Left lung (tissue), 10 donors: ENCODE measurements around the gene PFN4. TPM values are rescaled to one million over a fixed set of nuclear protein-coding genes. Genes with fewer than 3 reads are reported as not detected.
A peak's percentile ranks its signal among the peaks of the same experiment; 100 is the strongest.

Experiments used
- ATAC-seq: fragments of 200-7000 bp; cut with Tn5 transposase; one replicate; pipeline ENCODE4 v1.9.1; 2020; ENCODE audit warnings: moderate library complexity
- DNase-seq, 4 donors: peaks; one replicate each; pipeline ENCODE4 v3.0.0-alpha.2; 2013 to 2020
- H3K27ac ChIP-seq, 2 donors: fragments of 200-600 bp; sonication (generic) in 1 of 2; one replicate each; pipeline versions ENCODE4 v1.5.0 to v1.8.0; 2020 to 2021
- H3K27me3 ChIP-seq, 2 donors: fragments of 200-600 bp; sonication (generic) in 1 of 2; one replicate each; pipeline versions ENCODE4 v1.5.0 to v1.8.0; 2020 to 2021
- H3K36me3 ChIP-seq, 2 donors: fragments of 200-600 bp; sonication (generic) in 1 of 2; one replicate each; pipeline versions ENCODE4 v1.5.0 to v1.8.0; 2020 to 2021
- H3K4me1 ChIP-seq, 2 donors: fragments of 200-600 bp; one replicate each; pipeline ENCODE4 v1.8.0; 2021
- H3K4me3 ChIP-seq, 2 donors: fragments of 200-600 bp; sonication (generic) in 1 of 2; one replicate each; pipeline versions ENCODE4 v1.5.0 to v1.8.0; 2020 to 2021; ENCODE audit warnings: mild to moderate bottlenecking in 1 of 2
- H3K9me3 ChIP-seq, 2 donors: fragments of 200-600 bp; sonication (generic) in 1 of 2; one replicate each; pipeline versions ENCODE4 v1.5.0 to v1.8.0; 2020 to 2021
- CTCF ChIP-seq, 2 donors: fragments of 200-600 bp; sonication (generic) in 1 of 2; IDR thresholded peaks; one replicate each; pipeline versions ENCODE4 v1.5.0 to v1.8.0; 2021; ENCODE audit warnings: antibody characterized with exemption in 2 of 2
- intact Hi-C, 2 donors: fragments of 100-400 bp; cut with DNase I; formaldehyde crosslinking; loops; one replicate each; pipeline versions ENCODE4 v1.11.2 to v1.14.2; 2022
- polyA plus RNA-seq, 6 donors: library from polyadenylated mRNA; unstranded; fragments of 120-200 nt; gene quantifications; one replicate each; pipeline ENCODE4 v1.2.1, GENCODE V29; 2013; ENCODE audit not compliant: insufficient read length in 6 of 6
- total RNA-seq, 2 donors: library from RNA; stranded (reverse); fragmentation: NEBNext Ultra II Directional; extraction: Animal tissue kit (Norgen Biotek cat#: 25700); gene quantifications; one replicate each; pipeline ENCODE4 v1.2.1, GENCODE V29; 2021
- donor health status: DM: no; HTN: yes; CAD: no.
- donor health status: DM: no; HTN: no; CAD: no.

Gene PFN4
- total and polyA plus RNA-seq, 8 donors, result 0.29 to 3.9 (median 2.4) TPM

GRCh38 chr2:24083567-24084385, 39.4 kb downstream of the PFN4 start:
- peaks cover 0 to 32% of the 10 kb centered on the region in 2 donors for H3K36me3 ChIP-seq
- no peaks in the 10 kb centered on the region for H3K27me3 ChIP-seq
- peak overlapping the region; percentile 90 to 96 for H3K27ac ChIP-seq
- TF ChIP-seq CTCF (IDR thresholded peaks at IDR 0.05), result no peak
- DNase-seq, result peak in 3 of 4 donors; percentile 77 to 93 (median 83)
- H3K9me3 ChIP-seq, result no peaks in the 10 kb centered on the region
- peak overlapping the region; percentile 62 to 67 for H3K4me3 ChIP-seq
- peak; percentile 73 for ATAC-seq
- peaks cover 9 to 40% of the 10 kb centered on the region in 2 donors for H3K4me1 ChIP-seq
- intact Hi-C loops, result no loop called here

DNA sequence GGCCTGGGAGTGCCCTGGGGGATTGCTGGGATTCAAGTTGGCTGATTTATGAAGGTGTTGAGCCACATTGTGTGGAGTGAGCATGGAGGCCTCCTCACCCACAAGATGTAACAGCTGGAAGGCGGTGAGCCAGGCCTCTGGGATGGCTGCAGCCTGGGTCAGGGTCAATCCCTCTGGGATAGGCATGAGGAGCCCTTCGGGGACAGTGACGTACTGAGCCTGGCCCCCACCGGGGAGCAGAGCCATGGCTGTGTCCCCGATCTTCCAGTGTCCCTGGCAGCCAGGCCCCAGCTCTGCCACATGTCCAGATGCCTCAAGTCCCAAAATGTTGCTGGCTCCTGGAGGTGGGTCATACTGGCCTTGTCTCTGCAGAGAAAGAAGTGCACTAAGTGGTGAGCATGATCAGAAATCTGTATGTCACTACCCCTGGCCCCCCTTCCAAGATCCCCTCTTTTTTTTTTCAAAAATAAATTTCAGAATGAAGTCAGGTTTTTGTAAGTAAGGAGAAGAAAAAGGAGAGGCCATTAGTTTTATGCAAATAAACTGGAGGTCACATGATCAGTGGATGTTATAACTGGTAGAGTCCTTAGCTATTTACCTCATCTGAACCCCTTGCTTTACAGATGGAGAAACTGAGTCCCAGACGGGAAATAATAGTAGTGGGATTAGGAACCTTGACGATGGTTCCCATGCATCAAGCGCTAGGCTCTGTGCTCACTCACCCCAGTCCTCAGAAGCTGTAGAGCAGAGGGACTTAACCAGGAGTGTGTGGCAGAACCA, 40.2 kb downstream of the PFN4 start:
- DNase-seq, result no peak
- Histone ChIP-seq H3K9me3 (no peaks in the 10 kb centered on the region), H3K27ac (peak overlapping the region; percentile 90 to 96), H3K27me3 (no peaks in the 10 kb centered on the region), H3K36me3 (peaks cover 0 to 35% of the 10 kb centered on the region in 2 donors), H3K4me3 (peak overlapping the region; percentile 62 to 67), H3K4me1 (peaks cover 10 to 44% of the 10 kb centered on the region in 2 donors)
- ATAC-seq, result no peak
- no peak for TF ChIP-seq CTCF (IDR thresholded peaks at IDR 0.05)
- intact Hi-C loops, result no loop called here

GRCh38 chr2:24080701-24081100, 42.4 kb downstream of the PFN4 start:
- no peak for ATAC-seq
- no peak for DNase-seq
- Histone ChIP-seq H3K27me3 (no peaks in the 10 kb centered on the region), H3K9me3 (no peaks in the 10 kb centered on the region), H3K36me3 (peaks cover 0 to 35% of the 10 kb centered on the region in 2 donors), H3K4me1 (peaks cover 14 to 55% of the 10 kb centered on the region in 2 donors), H3K27ac (peak overlapping the region in 1 of 2 donors; percentile 90), H3K4me3 (no peak overlapping the region)
- intact Hi-C loops, result no loop called here
- no peak for TF ChIP-seq CTCF (IDR thresholded peaks at IDR 0.05)

- H3K27me3 ChIP-seq, result no peaks in the 10 kb centered on the region
- DNase-seq (no peak), ATAC-seq (no peak)
- peak overlapping the region; percentile 87 to 94 for H3K27ac ChIP-seq
- TF ChIP-seq CTCF (IDR thresholded peaks at IDR 0.05), result no peak
- intact Hi-C loops, result no loop called here
- H3K4me1 ChIP-seq, result peaks cover 20 to 56% of the 10 kb centered on the region in 2 donors
- no peaks in the 10 kb centered on the region for H3K9me3 ChIP-seq
- peak overlapping the region in 1 of 2 donors; percentile 88 for H3K4me3 ChIP-seq
- peaks cover 0 to 45% of the 10 kb centered on the region in 2 donors for H3K36me3 ChIP-seq
These were observed 45.3 kb downstream of the PFN4 start for GRCh38 chr2:24077879-24078278.

DNA sequence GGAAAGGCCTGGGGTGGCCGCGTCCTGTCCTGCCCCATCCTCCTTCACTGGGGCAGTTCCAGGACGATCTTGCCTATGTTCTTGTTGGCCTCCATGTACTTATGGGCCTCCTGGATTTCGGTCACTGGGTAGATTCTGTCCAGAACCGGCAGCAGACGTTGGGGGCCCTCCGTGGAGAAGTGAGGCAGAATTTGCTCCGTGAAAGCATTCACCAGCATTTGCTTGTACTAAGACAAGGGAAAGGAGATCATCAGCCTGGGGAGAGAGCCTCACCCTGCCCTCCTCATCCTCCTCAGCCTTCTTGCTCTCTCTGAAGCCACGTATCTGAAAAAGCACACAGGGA, 45.6 kb downstream of the PFN4 start:
- intact Hi-C loops, result no loop called here
- TF ChIP-seq CTCF (IDR thresholded peaks at IDR 0.05), result no peak
- ATAC-seq (no peak), DNase-seq (no peak)
- H3K4me1 ChIP-seq, result peaks cover 17 to 53% of the 10 kb centered on the region in 2 donors
- H3K9me3 ChIP-seq, result no peaks in the 10 kb centered on the region
- H3K4me3 ChIP-seq, result peak overlapping the region; percentile 52 to 88
- peaks cover 0 to 46% of the 10 kb centered on the region in 2 donors for H3K36me3 ChIP-seq
- peak overlapping the region; percentile 87 to 94 for H3K27ac ChIP-seq
- no peaks in the 10 kb centered on the region for H3K27me3 ChIP-seq
